UCSD-AML1 (cell line): ENCODE measurements around the gene GHR.

Source experiments
- DNase-seq: peaks from one replicate; lab custom pipeline; 2025; ENCODE audit not compliant: unreplicated experiment; lab: John Stamatoyannopoulos, UW

Gene GHR

DNA sequence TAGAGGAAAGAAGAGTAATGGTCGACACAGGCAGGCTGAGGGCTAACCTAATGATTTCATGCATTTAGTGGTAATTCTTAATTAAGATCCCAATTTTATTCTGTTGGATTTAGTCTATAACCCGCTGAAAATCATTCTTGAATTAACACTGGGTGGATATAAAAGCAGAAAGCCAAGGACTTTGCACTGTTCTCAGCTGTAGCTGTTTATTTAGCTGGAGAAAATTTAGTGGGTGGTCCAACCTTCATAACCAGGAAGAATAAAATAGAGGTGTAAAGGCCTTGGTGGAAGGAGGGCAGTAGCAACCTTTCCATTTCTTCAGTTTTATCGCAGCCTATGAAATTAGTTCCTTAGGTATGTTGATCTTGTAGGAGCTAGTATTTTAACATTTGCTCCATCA, 92.3 kb downstream of the GHR start:
- DNase-seq, result no peak

DNA sequence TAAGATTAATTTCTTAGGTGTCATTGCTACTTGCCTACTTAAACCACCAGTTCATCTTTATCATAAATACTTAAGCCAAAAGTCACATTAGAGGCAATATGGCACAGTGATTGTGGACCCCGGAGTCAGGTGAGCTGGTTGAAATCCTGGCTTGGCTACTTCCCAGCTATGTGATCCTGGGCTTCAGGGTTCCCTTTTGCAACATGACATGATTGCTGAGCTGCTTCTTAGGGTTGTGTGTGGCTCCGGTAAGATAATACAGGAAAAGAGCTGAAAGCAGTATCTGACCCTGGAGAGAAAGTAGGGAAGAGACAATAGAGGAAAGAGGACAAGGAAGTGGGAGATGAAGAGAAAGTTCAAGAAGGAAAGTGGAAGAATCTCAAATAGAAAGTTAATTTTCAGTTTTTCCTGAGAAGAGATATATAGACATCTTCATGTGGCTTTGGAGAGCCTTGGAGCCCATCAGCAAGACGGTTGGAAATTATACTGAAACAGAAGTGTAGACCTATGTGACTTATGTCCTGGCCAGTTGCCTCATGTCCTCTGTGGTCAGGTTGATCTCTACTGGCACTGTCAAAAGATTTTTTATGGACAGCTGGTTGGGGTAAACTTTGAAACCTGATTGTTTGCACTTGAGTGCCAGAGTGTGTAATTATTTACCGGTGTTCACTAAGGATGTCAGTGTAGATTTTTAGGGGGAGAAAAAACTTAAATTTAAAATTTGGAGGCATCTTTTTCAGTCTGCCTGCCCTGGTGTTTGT, 93.2 kb downstream of the GHR start:
- DNase-seq, result no peak

DNA sequence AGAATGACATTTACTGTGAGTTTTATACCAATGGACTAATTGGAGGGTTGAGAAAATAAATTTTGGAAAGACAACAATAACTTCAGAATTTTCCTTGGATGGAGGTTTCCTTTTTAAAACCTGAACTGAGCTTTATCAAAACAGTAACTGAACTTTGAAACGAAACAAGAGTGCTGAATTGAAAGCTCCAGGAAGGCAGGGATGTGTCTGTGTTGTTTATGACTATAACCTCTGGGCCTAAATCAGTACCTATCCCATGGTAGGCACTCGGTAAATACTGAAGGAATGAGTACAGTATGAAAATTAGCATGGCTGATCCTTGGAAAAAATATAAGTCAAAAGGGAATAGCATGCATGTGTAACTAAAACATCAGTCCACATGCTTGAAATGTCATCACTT, 93.9 kb downstream of the GHR start:
- DNase-seq, result no peak

DNA sequence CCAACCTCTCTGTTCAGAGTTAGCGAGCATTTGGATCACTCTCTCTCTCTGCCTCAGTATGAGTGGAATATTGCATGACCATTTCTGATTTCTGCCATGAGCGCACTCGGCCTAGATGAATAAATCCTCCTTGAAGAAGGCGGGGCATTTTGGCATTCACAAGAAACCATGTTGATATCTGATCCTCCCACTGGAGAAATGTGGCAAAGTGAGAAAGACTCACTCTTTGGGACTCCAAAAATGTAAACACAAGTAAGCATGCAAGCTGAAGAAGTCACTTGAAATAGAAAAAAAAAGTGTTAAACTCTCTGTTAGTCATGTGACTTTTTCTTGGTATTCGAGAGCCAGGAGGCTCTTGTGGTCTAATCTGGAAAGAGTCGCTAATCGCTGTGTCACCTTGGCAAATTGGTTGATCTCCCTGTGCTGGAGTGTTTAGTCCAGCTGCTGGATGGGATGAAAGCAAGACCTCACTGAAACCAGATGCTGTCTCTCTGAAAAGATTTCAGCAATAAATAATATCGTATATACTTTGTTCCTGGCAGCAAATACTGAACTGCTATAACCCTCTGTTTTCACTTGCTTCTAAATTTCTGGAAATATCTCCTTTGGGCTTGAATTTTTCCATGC, 95.5 kb downstream of the GHR start:
- DNase-seq, result no peak

DNA sequence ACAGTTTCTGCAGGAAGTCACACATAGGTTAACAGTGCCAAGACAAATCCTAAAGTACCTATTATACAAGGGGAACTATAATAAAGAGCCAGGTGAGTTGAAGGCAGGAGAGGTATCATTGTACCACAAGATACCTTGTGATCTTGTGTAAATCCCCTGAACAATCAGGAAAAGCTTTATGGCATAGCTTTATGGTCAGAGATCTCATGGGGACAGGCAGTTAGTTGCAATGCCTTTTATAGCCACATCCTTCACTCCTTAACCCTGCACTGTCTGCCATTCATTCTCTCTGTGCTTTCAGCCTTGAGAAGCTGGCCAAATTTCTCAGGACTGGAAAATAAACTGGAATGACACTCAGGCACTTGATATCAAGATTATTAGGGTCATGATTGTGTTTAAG, 97.0 kb downstream of the GHR start:
- no peak for DNase-seq

DNA sequence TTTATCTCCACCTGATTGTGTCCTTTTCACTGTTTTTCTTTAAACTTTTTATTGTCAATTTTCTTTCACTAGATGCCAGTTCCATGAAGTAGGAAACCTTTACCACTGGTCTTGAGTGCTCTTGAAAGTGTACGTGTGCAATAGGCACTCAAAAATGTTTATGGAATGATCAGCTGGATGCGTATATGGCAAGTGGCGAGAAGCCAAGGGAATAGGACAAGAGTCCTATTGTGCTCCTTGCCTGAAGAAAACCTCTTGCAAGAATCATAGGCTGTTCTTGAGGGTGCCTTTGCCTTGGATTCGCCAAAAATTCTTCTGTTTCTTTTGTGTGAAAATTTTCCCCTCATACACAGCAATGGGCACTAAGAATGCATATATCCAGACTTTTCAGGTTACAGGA, 97.7 kb downstream of the GHR start:
- DNase-seq, result no peak

DNA sequence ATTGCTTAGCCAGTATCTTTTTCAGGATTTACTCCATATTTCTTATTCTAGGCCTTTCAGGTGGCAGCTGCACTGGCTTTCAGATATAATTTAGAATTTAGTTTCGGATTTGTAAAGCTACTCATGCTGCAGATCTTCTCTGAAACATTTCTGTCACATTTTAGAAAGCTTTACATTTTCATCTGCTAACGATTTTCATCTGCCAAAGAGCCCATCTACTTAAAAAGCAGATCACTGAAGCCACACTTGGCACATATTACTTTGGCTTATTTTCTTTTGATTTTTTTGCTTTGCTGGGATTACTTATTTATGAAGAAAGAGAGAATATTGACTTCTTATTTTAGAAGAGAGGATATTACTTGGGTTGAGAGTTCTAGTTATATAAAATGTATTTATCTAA, 98.2 kb downstream of the GHR start:
- DNase-seq, result no peak

DNA sequence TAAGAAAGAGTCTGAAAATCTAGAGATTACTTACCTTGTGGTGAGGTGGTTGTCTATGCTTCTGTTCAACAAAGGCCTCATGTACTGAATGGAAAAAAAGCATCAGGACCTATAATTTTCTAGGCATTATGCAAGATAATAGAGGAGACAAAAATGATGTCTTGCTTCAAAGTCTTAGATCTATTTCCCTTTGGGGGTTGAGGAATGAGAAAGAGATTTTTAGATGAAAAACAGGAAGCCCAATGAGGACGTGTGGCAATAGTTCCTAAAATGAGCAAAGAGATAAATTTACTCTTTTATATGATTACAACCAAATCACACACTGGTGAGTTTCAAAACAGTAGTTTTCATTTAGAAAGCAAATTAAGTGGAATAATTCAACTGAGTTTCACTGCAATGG, 99.5 kb downstream of the GHR start:
- DNase-seq, result no peak

DNA sequence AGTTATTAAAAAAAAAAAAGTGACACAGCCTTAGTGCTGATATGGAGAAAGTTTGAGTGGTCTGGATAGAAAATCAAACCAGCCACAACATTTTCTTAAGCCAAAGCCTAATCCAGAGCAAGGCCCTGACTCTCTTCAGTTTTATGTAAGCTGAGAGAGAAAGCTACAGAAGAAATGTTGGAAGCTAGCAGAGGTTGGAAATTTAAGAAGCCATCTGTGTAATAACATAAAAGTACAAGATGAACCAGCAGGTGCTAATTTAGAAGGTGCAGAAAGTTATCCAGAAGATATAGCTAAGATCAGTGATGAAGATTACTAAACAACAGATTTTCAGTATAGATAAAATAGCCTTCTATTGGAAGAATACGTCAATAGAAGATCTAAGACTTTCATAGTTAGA, 102.9 kb downstream of the GHR start:
- no peak for DNase-seq

DNA sequence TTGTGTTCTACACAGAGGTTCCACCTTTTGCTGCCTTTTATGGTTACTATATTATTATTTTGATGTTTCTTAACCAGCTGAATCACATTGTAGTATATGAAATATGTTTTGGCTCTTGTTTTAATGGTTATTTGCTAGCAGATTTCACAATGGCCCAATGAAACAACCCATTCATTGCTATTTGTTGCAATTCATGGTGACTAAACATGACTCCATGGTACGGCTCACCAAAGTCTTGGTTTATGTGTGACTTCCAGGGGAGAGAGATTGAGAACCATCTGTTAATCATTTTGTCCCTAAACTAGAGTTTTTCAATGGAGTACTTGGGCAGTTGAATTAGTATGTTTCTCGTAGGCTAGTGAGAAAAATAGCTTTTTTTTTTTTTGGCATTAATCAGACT, 108.4 kb downstream of the GHR start:
- DNase-seq, result no peak

DNA sequence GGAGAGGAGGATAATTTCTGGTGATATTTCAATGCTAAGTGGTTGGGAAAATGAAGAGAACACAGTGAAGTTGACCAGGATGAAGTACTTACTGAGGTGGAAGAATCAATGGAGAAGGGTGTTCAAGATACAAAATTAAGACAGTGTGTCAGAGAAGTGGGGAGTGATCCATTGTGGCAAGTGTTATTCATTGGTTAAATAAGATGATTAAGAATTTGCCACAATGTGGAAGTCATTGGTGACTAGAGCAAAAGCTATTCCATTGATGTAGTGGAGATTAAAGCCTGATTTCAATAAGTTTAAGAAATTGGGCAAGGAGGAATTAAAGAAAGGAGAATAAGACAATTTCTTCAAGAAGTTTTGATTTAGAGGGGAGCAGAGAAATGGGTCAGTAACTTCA, 118.9 kb downstream of the GHR start:
- DNase-seq, result no peak

DNA sequence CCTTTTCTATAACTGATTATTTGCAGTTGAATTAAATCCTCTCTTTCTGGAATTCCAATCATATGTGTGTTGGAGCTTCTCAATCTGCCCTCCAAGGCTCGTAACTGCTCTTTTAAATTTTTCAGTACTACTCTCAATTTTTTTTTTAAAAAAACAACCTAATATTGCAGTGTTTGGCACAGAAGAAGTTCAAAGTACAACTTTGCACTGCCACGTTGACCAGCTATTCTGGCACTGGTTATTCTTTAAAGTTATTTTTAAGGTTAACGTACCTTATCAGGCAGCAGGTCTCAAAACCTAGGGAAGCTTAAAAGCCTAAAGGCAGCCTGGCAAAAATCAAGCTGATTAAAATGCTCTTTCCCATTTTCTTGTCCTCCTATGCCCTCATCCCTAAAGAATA, 120.5 kb downstream of the GHR start:
- no peak for DNase-seq

DNA sequence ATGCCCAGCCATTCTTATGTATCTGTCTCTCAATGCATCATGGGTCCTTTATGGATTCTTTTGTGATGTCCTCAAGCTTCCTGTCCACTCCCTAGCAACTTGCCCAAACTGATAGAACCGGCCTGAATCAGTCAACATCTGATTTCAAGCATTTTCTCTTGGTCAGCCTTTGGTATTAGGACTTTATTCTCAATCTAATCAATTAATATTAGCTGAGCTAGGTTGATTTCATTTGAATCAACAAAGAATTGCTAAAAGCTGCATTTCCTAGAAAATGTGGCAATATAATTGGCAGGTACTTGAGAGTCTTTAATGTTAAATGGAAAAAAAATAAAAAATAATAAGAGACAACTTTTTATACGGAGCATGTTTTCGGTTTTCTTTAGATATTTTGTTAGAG, 121.8 kb downstream of the GHR start:
- no peak for DNase-seq

DNA sequence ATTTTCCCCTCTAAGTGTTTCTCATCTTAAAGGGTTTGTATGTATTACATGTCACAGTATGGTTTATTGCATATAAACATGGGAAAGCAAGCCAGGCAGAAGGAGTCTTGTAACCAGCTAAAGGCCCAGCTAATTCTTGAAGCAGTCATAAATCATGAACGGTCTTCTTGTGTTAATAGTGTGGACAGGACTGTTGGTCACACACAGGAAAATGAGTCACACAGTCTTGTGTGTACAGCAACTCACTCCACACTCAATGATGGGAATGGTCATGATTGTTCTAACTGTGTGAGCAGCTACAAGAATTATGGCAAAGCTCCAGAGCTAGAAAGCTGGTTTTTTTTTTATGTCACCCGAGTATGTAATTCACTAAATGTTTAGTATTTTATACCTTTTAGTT, 123.9 kb downstream of the GHR start:
- DNase-seq, result no peak

DNA sequence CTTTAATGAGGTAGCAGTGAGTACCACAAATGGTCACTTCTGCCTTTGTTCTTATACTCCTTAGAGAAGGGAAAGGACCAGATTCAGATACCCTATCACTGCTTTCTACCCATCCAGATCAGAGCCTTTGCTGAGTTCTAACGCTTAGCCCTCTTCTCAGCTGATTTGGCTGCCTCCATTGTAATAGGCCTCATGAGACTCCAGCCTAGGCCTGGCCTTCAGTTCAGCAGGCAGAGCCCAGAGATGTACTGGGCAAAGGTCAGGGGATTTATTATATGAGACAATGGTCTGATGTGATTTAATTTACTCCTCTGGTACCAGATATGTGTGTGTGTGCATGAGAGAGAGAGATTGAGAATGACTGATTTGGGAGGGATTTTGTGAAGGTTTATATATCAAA, 124.7 kb downstream of the GHR start:
- no peak for DNase-seq

DNA sequence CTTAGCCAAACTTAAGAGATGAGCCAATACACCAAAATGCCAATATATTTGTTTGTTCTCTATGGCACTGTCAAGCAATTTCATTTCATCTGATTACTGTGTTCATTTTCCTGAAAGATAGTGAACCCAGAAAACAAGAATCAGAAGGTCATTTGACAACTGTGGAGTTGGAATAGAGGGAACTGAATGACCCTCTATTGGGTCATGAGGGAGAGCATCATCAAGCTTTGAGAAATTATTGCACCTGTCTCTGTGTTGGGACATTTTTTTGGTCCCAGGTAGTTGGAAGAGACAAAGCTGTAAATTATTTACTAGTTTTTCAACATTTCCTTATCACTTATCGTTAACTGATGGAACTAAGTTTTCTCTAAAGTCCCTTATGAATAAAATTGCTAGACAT, 129.4 kb downstream of the GHR start:
- no peak for DNase-seq

DNA sequence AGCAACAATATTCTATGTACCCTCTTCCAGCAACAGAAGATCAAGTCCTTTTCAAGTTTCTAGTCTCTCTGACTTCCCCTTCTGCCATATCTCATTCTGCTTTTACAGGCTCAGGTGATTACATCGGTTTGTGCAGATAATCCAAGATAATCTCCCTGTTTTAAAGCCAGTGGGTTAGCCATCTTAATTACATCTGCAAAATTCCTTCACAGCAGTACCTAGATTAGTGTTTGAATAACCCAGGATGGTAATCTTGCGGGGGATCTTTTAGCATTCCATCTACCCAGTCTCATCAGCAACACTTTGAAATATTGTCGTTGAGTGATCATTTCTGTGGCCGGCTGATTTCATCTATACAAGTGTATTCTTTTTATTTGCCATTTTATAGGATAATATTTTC, 130.2 kb downstream of the GHR start:
- DNase-seq, result no peak

DNA sequence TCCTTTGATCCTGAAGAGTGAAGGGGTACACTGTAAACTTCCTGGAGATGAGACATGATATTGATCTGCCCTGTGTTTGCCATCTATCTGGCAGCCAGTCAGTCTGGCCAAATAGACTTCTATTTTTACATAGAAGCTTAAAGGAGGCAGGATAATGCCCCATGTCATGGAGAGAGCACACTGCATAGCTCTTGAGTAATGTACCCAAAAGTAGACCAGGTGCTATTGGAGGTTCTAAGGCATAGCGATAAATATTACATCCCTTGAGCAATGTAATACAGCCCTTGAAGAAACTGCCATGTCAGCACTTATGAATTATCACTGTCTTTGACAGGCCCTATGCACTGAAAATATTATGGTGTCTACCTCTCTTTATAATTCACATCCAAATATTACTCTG, 131.8 kb downstream of the GHR start:
- no peak for DNase-seq

DNA sequence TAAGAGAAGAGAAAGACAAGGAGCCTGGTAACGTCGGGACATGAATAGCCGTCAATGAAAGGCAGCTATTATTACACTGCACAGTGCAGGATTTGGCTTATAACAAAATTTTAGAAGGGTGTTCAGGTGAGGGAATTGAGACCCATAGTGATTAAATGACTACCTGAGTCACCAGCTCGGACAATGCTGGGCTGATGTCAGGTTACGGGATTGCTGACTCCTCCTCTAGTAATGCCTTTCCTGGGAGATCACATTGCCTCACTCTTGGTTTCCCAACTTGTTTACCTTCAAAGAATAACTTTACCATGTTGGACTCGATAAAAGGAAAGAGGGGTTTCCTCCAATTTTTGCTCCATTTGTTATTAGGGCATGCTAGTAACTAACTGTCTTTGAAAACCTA, 132.6 kb downstream of the GHR start:
- DNase-seq, result no peak

DNA sequence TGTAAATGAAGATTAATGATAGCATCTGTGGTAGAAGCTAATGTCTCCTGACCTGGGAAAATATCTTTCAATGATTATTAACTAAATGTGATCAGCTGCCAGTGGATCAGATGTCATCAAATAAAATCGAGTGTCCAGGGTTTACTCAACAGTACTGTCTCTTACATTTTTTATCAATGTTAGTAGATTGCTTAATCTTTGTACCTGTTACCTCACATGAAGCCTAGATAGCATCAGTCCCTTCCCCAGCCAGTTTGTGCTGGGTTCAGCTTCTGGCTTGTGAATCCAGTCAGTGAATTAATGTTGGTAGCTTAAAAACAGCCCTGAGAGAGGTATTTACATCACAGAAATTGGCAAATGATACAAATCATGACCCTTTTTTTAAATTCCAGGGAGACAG, 134.4 kb downstream of the GHR start:
- DNase-seq, result no peak

DNA sequence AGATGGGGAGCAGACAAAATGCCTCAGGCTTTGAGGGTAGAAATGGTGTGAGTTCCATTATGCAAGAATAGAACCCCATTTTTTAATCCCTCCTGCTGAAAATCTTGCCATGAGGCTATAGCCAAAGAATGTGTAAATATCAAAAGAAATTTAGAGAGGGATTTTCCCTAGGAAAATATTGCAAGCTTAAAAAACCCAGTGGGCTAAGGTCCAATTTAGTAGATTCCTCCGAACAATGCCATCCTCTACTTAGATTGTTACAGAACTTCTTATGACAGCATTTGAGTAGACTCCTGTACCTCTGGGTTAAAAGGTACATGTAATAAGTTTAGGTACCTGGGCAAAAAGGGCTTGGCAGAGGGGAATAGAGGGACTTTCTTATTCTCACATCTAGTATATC, 138.4 kb downstream of the GHR start:
- DNase-seq, result no peak

DNA sequence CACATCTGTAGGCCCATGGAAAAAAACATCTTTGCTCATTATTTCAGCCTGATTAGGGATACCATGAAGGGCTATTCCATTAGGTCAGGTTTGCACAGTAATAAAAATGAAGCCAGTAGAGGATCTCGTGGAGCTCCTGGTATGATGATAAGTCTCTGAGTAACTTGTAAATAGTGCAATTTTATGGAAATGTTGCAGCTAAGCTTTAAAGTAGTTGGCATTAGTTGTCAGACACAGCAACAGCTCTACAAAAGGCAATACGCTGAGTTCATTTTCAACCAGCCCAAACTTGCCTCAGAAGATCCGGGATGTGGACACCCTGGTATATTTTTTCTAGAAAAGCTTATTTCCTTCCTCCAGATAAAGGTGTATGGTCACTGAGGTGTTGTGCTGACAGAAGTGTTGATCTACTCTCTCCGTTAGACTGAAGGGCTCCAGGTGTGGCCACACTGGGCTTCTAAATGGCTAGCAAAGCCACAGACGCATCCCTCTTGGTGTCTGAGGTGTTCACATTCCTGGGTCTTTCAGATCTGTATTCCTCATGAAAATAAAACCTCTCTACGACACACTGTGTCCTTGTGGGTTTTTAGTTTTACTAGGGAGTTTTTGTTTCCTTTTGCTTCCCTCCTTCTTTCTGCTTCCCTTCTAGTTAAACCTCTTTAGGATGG, 141.6 kb downstream of the GHR start:
- no peak for DNase-seq
